Measurements from ENCODE around the gene GVQW3. TPM values are rescaled to one million over a fixed set of nuclear protein-coding genes. Genes with fewer than 3 reads are reported as not detected.

The GVQW3 gene
- polyA plus RNA-seq, 2 of the 4 experiments (the other 2 are of a cell fraction), result 3.6 to 3.8 TPM

Small RNAs within 50 kb of the gene (small RNA-seq; reads per million reads assigned to genes)
- gene RF00019, result 0 reads per million in 6 experiments

Other genes starting within 250 kb of the GVQW3 start
- 0.57 and 0.78 TPM in 2 replicates for gene WNT11, start 174.8 kb upstream of the GVQW3 start, polyA plus RNA-seq (2011; rRNA removed)
- 0.36 to 0.76 TPM (median 0.42 TPM) in 3 replicates for gene WNT11, start 174.8 kb upstream of the GVQW3 start, polyA plus RNA-seq (2017; fragmentation: RNase III; extraction: RNeasy Plus Mini Kit Qiagen cat#74134 plus additional on column Dnase treatment)
- gene THAP12, start 191 bp upstream of the GVQW3 start, polyA plus RNA-seq (2011; rRNA removed), result 67.2 and 82.4 TPM in 2 replicates
- gene THAP12, start 191 bp upstream of the GVQW3 start, polyA plus RNA-seq (2017; fragmentation: RNase III; extraction: RNeasy Plus Mini Kit Qiagen cat#74134 plus additional on column Dnase treatment), result 34.6 to 40.0 TPM (median 36.8 TPM) in 3 replicates
- gene EMSY, start 63.7 kb downstream of the GVQW3 start, polyA plus RNA-seq (2011; rRNA removed), result 23.0 and 23.6 TPM in 2 replicates
- gene EMSY, start 63.7 kb downstream of the GVQW3 start, polyA plus RNA-seq (2017; fragmentation: RNase III; extraction: RNeasy Plus Mini Kit Qiagen cat#74134 plus additional on column Dnase treatment), result 10.2 to 11.2 TPM (median 11.0 TPM) in 3 replicates